GM23248 (cell line): ENCODE data around the gene TEX22. TPM values are rescaled to one million over a fixed set of nuclear protein-coding genes. Genes with fewer than 3 reads are reported as not detected.

Source experiments
- DNase-seq: peaks from one replicate; pipeline ENCODE4 v3.0.0-alpha.2; 2015
- H2AFZ ChIP-seq: fragments of 200-600 bp; sonication (generic); 2 replicates; pipeline ENCODE4 v1.6.1; 2016; ENCODE audit warnings: antibody characterized with exemption
- H3F3A ChIP-seq: fragments of 200-600 bp; sonication (generic); 2 replicates; pipeline ENCODE4 v1.6.1; 2016; ENCODE audit warnings: mild to moderate bottlenecking, antibody characterized with exemption, mixed run types; ENCODE audit not compliant: insufficient read depth
- H3K27ac ChIP-seq: fragments of 200-600 bp; sonication (generic); 2 replicates; pipeline ENCODE4 v1.5.1; 2016; ENCODE audit warnings: mild to moderate bottlenecking
- H3K27me3 ChIP-seq: fragments of 200-600 bp; sonication (generic); replicated peaks from 2 replicates; pipeline ENCODE4 v1.6.1; 2016; ENCODE audit warnings: mild to moderate bottlenecking; ENCODE audit not compliant: insufficient read depth
- H3K36me3 ChIP-seq: fragments of 200-600 bp; sonication (generic); 2 replicates; pipeline ENCODE4 v1.6.1; 2016; ENCODE audit warnings: low read depth, mild to moderate bottlenecking
- H3K4me1 ChIP-seq: fragments of 200-600 bp; sonication (generic); 2 replicates; pipeline ENCODE4 v1.6.1; 2016; ENCODE audit warnings: mild to moderate bottlenecking; ENCODE audit not compliant: insufficient read depth
- H3K4me2 ChIP-seq: fragments of 200-600 bp; sonication (generic); one replicate; pipeline ENCODE4 v1.6.1; 2016; ENCODE audit warnings: mild to moderate bottlenecking; ENCODE audit not compliant: unreplicated experiment
- H3K4me3 ChIP-seq: fragments of 200-600 bp; sonication (generic); 2 replicates; pipeline ENCODE4 v1.5.1; 2016; ENCODE audit warnings: mild to moderate bottlenecking
- H3K79me2 ChIP-seq: fragments of 200-600 bp; sonication (generic); 2 replicates; pipeline ENCODE4 v1.6.1; 2016; ENCODE audit warnings: mild to moderate bottlenecking; ENCODE audit not compliant: insufficient read depth
- H3K9ac ChIP-seq: fragments of 200-600 bp; sonication (generic); 2 replicates; pipeline ENCODE4 v1.6.1; 2016; ENCODE audit warnings: mild to moderate bottlenecking
- H3K9me2 ChIP-seq: fragments of 200-600 bp; sonication (generic); 2 replicates; pipeline ENCODE4 v1.6.1; 2016; ENCODE audit warnings: mixed run types, mild to moderate bottlenecking, moderate library complexity; ENCODE audit not compliant: insufficient read depth
- H3K9me3 ChIP-seq: fragments of 200-600 bp; sonication (generic); one replicate; pipeline ENCODE4 v1.6.1; 2017; ENCODE audit warnings: low read depth
- H4K20me1 ChIP-seq: fragments of 200-600 bp; sonication (generic); 2 replicates; pipeline ENCODE4 v1.6.0; 2016; ENCODE audit not compliant: insufficient read depth
- EZH2 ChIP-seq: fragments of 200-600 bp; sonication (generic); IDR thresholded peaks from 2 replicates; pipeline ENCODE4 v1.6.1; 2018; ENCODE audit warnings: antibody characterized with exemption, mild to moderate bottlenecking; ENCODE audit not compliant: insufficient read depth, poor library complexity, severe bottlenecking
- EZH2phosphoT487 ChIP-seq: fragments of 200-600 bp; sonication (generic); IDR thresholded peaks from 2 replicates; pipeline ENCODE4 v1.6.1; 2018; ENCODE audit warnings: antibody characterized with exemption, moderate library complexity, mild to moderate bottlenecking, low read depth; ENCODE audit not compliant: insufficient read depth
- WGBS, 2 experiments: methylation state at CpG; one replicate each; pipeline ENCODE4 v1.1.6; 2015 to 2017; ENCODE audit warnings: low lambda C conversion rate in 2 of 2, low coverage in 1 of 2; ENCODE audit errors: missing lambda C conversion rate in 2 of 2; 5-methylcytosine and 5-hydroxymethylcytosine counted together
- in situ Hi-C: fragments of 300-500 bp; cut with MboI; formaldehyde crosslinking; loops from 2 replicates; pipeline ENCODE4 v1.15.0; 2020
- polyA plus RNA-seq: library from polyadenylated mRNA; unstranded; fragments of >200 nt; fragmentation: Nextera tagmentation; extraction: Ambion mirVana; gene quantifications from 2 replicates; pipeline ENCODE4 v1.2.1, GENCODE V29; 2016
- total RNA-seq: library from RNA; depleted of rRNA; stranded (reverse); fragments of >200 nt; shearing (Covaris generic); gene quantifications from 2 replicates; pipeline ENCODE4 v1.2.3, GENCODE V29; 2014

Gene TEX22
- total and polyA plus RNA-seq, 2 experiments from 2014 or later, result 0.43 to 0.46 TPM

- no peaks in the 10 kb centered on the region for H3K9me3 ChIP-seq
- no peak overlapping the region for H3K27ac ChIP-seq
- TF ChIP-seq EZH2 (no peak), EZH2phosphoT487 (no peak)
- H3K4me1 ChIP-seq, result no peaks in the 10 kb centered on the region
- DNase-seq, result no peak
- in situ Hi-C loops, result no loop called here
- H3K27me3 ChIP-seq, result no peaks in the 10 kb centered on the region
- no peaks in the 10 kb centered on the region for H4K20me1 ChIP-seq
- H2AFZ ChIP-seq, result no peak overlapping the region
- no peak overlapping the region for H3K9ac ChIP-seq
- H3K4me3 ChIP-seq, result no peak overlapping the region
- H3K4me2 ChIP-seq, result no peak overlapping the region
- H3F3A ChIP-seq, result no peaks in the 10 kb centered on the region
- 64 to 67% methylated on average over 12 to 16 of the region's 17 CpGs for WGBS, 2 experiments
- H3K79me2 ChIP-seq, result no peaks in the 10 kb centered on the region
- H3K9me2 ChIP-seq, result no peaks in the 10 kb centered on the region
- no peaks in the 10 kb centered on the region for H3K36me3 ChIP-seq
These were observed 13.8 kb downstream of the TEX22 start for GRCh38 chr14:105411985-105412770.

GRCh38 chr14:105412771-105413543, 14.6 kb downstream of the TEX22 start:
- WGBS, 2 experiments, result 66 to 77% methylated on average over 7 of the region's 8 CpGs
- Histone ChIP-seq H3K4me1 (no peaks in the 10 kb centered on the region), H3F3A (no peaks in the 10 kb centered on the region), H3K4me2 (no peak overlapping the region), H3K27ac (no peak overlapping the region), H2AFZ (no peak overlapping the region), H3K9me2 (no peaks in the 10 kb centered on the region), H3K27me3 (no peaks in the 10 kb centered on the region), H3K79me2 (no peaks in the 10 kb centered on the region), H3K9ac (no peak overlapping the region), H3K9me3 (no peaks in the 10 kb centered on the region), H4K20me1 (no peaks in the 10 kb centered on the region), H3K4me3 (no peak overlapping the region), H3K36me3 (no peaks in the 10 kb centered on the region)
- in situ Hi-C loops, result no loop called here
- no peak for DNase-seq
- TF ChIP-seq EZH2 (no peak), EZH2phosphoT487 (no peak)

- TF ChIP-seq EZH2 (no peak), EZH2phosphoT487 (no peak)
- Histone ChIP-seq H2AFZ (no peak overlapping the region), H3K27ac (no peak overlapping the region), H3K79me2 (no peaks in the 10 kb centered on the region), H3F3A (no peaks in the 10 kb centered on the region), H3K27me3 (no peaks in the 10 kb centered on the region), H3K9me3 (no peaks in the 10 kb centered on the region), H3K4me2 (no peak overlapping the region), H4K20me1 (no peaks in the 10 kb centered on the region), H3K36me3 (no peaks in the 10 kb centered on the region), H3K9ac (no peak overlapping the region), H3K4me3 (no peak overlapping the region), H3K4me1 (no peaks in the 10 kb centered on the region), H3K9me2 (no peaks in the 10 kb centered on the region)
- in situ Hi-C loops, result no loop called here
- WGBS, 2 experiments, result 96 to 97% methylated on average over 2 of the region's 2 CpGs
- no peak for DNase-seq
These were observed 15.2 kb downstream of the TEX22 start for GRCh38 chr14:105413544-105413886.

GRCh38 chr14:105414456-105415371, 16.4 kb downstream of the TEX22 start:
- Histone ChIP-seq H3K9ac (peak overlapping the region; percentile 66), H3F3A (no peaks in the 10 kb centered on the region), H3K4me2 (peak overlapping the region; percentile 53), H3K9me2 (no peaks in the 10 kb centered on the region), H3K27me3 (no peaks in the 10 kb centered on the region), H3K4me1 (no peaks in the 10 kb centered on the region), H3K27ac (no peak overlapping the region), H3K36me3 (no peaks in the 10 kb centered on the region), H2AFZ (peak overlapping the region; percentile 70), H3K9me3 (no peaks in the 10 kb centered on the region), H3K4me3 (peak overlapping the region; percentile 69), H3K79me2 (peaks cover 4% of the 10 kb centered on the region; the same call in 1 of the 2 replicates), H4K20me1 (no peaks in the 10 kb centered on the region)
- WGBS, 2 experiments, result 22% methylated on average over 44 to 55 of the region's 79 CpGs
- in situ Hi-C loops, result no loop called here
- no peak for TF ChIP-seq EZH2
- DNase-seq, result peak; percentile 84
